ACC112 (cell line): ENCODE results near the gene S100A3.

Experiments used
- H2AFZ ChIP-seq: fragments of 200-600 bp; sonication (generic); one replicate; pipeline ENCODE4 v1.6.0; 2017; ENCODE audit warnings: antibody characterized with exemption, low read length; ENCODE audit not compliant: unreplicated experiment
- H3K27ac ChIP-seq: fragments of 200-600 bp; sonication (generic); 2 replicates; pipeline ENCODE4 v1.5.1; 2014; ENCODE audit warnings: low read depth, mild to moderate bottlenecking, antibody characterized with exemption, low read length, moderate library complexity
- H3K27me3 ChIP-seq: fragments of 200-600 bp; sonication (generic); 2 replicates; pipeline ENCODE4 v1.6.1; 2014; ENCODE audit warnings: mild to moderate bottlenecking, antibody characterized with exemption, low read length, moderate library complexity, mixed read lengths; ENCODE audit not compliant: insufficient read depth
- H3K36me3 ChIP-seq: fragments of 200-600 bp; sonication (generic); 2 replicates; pipeline ENCODE4 v1.6.1; 2016; ENCODE audit warnings: mild to moderate bottlenecking, antibody characterized with exemption, low read length, moderate library complexity, mixed read lengths; ENCODE audit not compliant: insufficient read depth
- H3K4me1 ChIP-seq: fragments of 200-600 bp; sonication (generic); one replicate; pipeline ENCODE4 v1.6.1; 2016; ENCODE audit warnings: low read length, mixed read lengths; ENCODE audit not compliant: insufficient read depth, unreplicated experiment, control insufficient read depth
- H3K4me3 ChIP-seq: fragments of 200-600 bp; sonication (generic); 2 replicates; pipeline ENCODE4 v1.5.1; 2014; ENCODE audit warnings: mild to moderate bottlenecking, low read depth, low read length
- H3K79me2 ChIP-seq: fragments of 200-600 bp; sonication (generic); one replicate; pipeline ENCODE4 v1.6.0; 2016; ENCODE audit warnings: low read length; ENCODE audit not compliant: control insufficient read depth, unreplicated experiment, insufficient read depth

S100A3 gene

GRCh38 chr1:153549741-153550397 is 811 bp upstream of the S100A3 start:
- Histone ChIP-seq H3K27me3 (no peaks in the 10 kb centered on the region), H3K4me3 (no peak overlapping the region), H3K79me2 (no peaks in the 10 kb centered on the region), H2AFZ (no peak overlapping the region), H3K36me3 (no peaks in the 10 kb centered on the region), H3K4me1 (peaks cover 60% of the 10 kb centered on the region), H3K27ac (peak overlapping the region; percentile 53; the same call in 1 of the 2 replicates)

- no peak overlapping the region for H3K4me3 ChIP-seq
- H2AFZ ChIP-seq: no peak overlapping the region
- H3K36me3 ChIP-seq: no peaks in the 10 kb centered on the region
- no peaks in the 10 kb centered on the region for H3K27me3 ChIP-seq
- H3K4me1 ChIP-seq: peaks cover 57% of the 10 kb centered on the region
- H3K79me2 ChIP-seq: no peaks in the 10 kb centered on the region
- H3K27ac ChIP-seq: peak overlapping the region; percentile 77
Measured at GRCh38 chr1:153547560-153548551, 1.2 kb downstream of the S100A3 start.

- Histone ChIP-seq H2AFZ (no peak overlapping the region), H3K79me2 (no peaks in the 10 kb centered on the region), H3K4me1 (peaks cover 56% of the 10 kb centered on the region), H3K27ac (no peak overlapping the region), H3K36me3 (no peaks in the 10 kb centered on the region), H3K27me3 (no peaks in the 10 kb centered on the region), H3K4me3 (no peak overlapping the region)
Measured at GRCh38 chr1:153546796-153547559, 2.1 kb downstream of the S100A3 start.

- H3K36me3 ChIP-seq: no peaks in the 10 kb centered on the region
- H3K4me3 ChIP-seq: no peak overlapping the region
- no peak overlapping the region for H2AFZ ChIP-seq
- peaks cover 56% of the 10 kb centered on the region for H3K4me1 ChIP-seq
- H3K27me3 ChIP-seq: no peaks in the 10 kb centered on the region
- H3K79me2 ChIP-seq: no peaks in the 10 kb centered on the region
- no peak overlapping the region for H3K27ac ChIP-seq
Measured at GRCh38 chr1:153546371-153546770, 2.7 kb downstream of the S100A3 start.

- H3K36me3 ChIP-seq: no peaks in the 10 kb centered on the region
- H2AFZ ChIP-seq: peak within 1 kb of the TSS; percentile 67
- H3K27me3 ChIP-seq: no peaks in the 10 kb centered on the region
- H3K4me3 ChIP-seq: peak within 1 kb of the TSS; percentile 64
- peaks cover 63% of the 10 kb centered on the region for H3K4me1 ChIP-seq
- no peaks in the 10 kb centered on the region for H3K79me2 ChIP-seq
- peak within 1 kb of the TSS; percentile 50 for H3K27ac ChIP-seq
Measured at GRCh38 chr1:153545067-153546055, 3.7 kb downstream of the S100A3 start, which contains the start of gene S100A4. Gene S100A4 (minus strand): TSS chr1:153545806. CDS start chr1:153544794, 1,012 bp downstream.

- H3K4me3 ChIP-seq: peak overlapping the region; percentile 64
- H3K27me3 ChIP-seq: no peaks in the 10 kb centered on the region
- H3K27ac ChIP-seq: peak overlapping the region; percentile 49; the same call in 1 of the 2 replicates
- H3K4me1 ChIP-seq: peaks cover 55% of the 10 kb centered on the region
- no peaks in the 10 kb centered on the region for H3K79me2 ChIP-seq
- H3K36me3 ChIP-seq: no peaks in the 10 kb centered on the region
- H2AFZ ChIP-seq: peak overlapping the region; percentile 67
Measured at GRCh38 chr1:153544453-153545066, 4.5 kb downstream of the S100A3 start.

GRCh38 chr1:153543736-153544135 is 5.3 kb downstream of the S100A3 start:
- no peaks in the 10 kb centered on the region for H3K27me3 ChIP-seq
- no peak overlapping the region for H2AFZ ChIP-seq
- no peak overlapping the region for H3K27ac ChIP-seq
- H3K4me1 ChIP-seq: peaks cover 46% of the 10 kb centered on the region
- H3K79me2 ChIP-seq: no peaks in the 10 kb centered on the region
- no peaks in the 10 kb centered on the region for H3K36me3 ChIP-seq
- peak overlapping the region; percentile 64; the same call in 1 of the 2 replicates for H3K4me3 ChIP-seq

- Histone ChIP-seq H2AFZ (no peak overlapping the region), H3K36me3 (no peaks in the 10 kb centered on the region), H3K27me3 (no peaks in the 10 kb centered on the region), H3K79me2 (no peaks in the 10 kb centered on the region), H3K4me3 (no peak overlapping the region), H3K4me1 (peaks cover 40% of the 10 kb centered on the region), H3K27ac (no peak overlapping the region)
Measured at GRCh38 chr1:153542956-153543711, 5.9 kb downstream of the S100A3 start.
